PC-9 (cell line): ENCODE results near the gene C10orf53. TPM values are rescaled to one million over a fixed set of nuclear protein-coding genes. Genes with fewer than 3 reads are reported as not detected.

Experiments used
- BruUV-seq: library from RNA; stranded (reverse); fragments of 400-500 nt; replicated peaks from 2 replicates; lab custom pipeline; 2021; lab: Mats Ljungman, UMichigan
- CTCF ChIA-PET: fragments of 300-600 bp; sonication (Branson Sonifier 250); formaldehyde crosslinking; loops from one replicate; lab custom pipeline; 2022; ENCODE audit warnings: antibody characterized with exemption; lab: Charles Lee
- POLR2A ChIA-PET: fragments of 300-600 bp; sonication (Branson Sonifier 250); formaldehyde crosslinking; loops from one replicate; lab custom pipeline; 2022; ENCODE audit warnings: antibody characterized with exemption; ENCODE audit not compliant: unreplicated experiment; lab: Charles Lee
- DNase-seq, 2 experiments: peaks; one replicate each; pipeline versions ENCODE4 v3.0.0 to v3.0.0-alpha.2; 2015 to 2022; ENCODE audit warnings: mixed read lengths in 1 of 2
- H2AFZ ChIP-seq: fragments of 200-600 bp; sonication (generic); 2 replicates; pipeline ENCODE4 v1.8.1; 2017; ENCODE audit warnings: antibody characterized with exemption
- H3F3A ChIP-seq: fragments of 200-600 bp; sonication (generic); 2 replicates; pipeline ENCODE4 v1.8.1; 2017; ENCODE audit warnings: antibody characterized with exemption, mild to moderate bottlenecking, low read depth; ENCODE audit not compliant: insufficient read depth
- H3K27ac ChIP-seq: fragments of 200-600 bp; sonication (generic); 2 replicates; pipeline ENCODE4 v1.6.1; 2016; ENCODE audit warnings: mixed run types
- H3K27me3 ChIP-seq: fragments of 200-600 bp; sonication (generic); 2 replicates; pipeline ENCODE4 v1.6.1; 2016; ENCODE audit warnings: low read depth, mixed run types; ENCODE audit not compliant: insufficient read depth
- H3K36me3 ChIP-seq: fragments of 200-600 bp; sonication (generic); 2 replicates; pipeline ENCODE4 v1.6.1; 2016; ENCODE audit warnings: low read depth, mixed run types
- H3K4me1 ChIP-seq: fragments of 200-600 bp; sonication (generic); replicated peaks from 2 replicates; pipeline ENCODE4 v1.6.1; 2016; ENCODE audit warnings: mixed run types; ENCODE audit not compliant: insufficient read depth
- H3K4me2 ChIP-seq: fragments of 200-600 bp; sonication (generic); 2 replicates; pipeline ENCODE4 v1.6.1; 2017; ENCODE audit warnings: mixed run types
- H3K4me3 ChIP-seq: fragments of 200-600 bp; sonication (generic); 2 replicates; pipeline ENCODE4 v1.6.1; 2016; ENCODE audit warnings: mixed run types
- H3K79me2 ChIP-seq: fragments of 200-600 bp; sonication (generic); 2 replicates; pipeline ENCODE4 v1.6.1; 2017; ENCODE audit warnings: low read depth, mixed run types
- H3K9me2 ChIP-seq: fragments of 200-600 bp; sonication (generic); 2 replicates; pipeline ENCODE4 v1.8.1; 2017; ENCODE audit warnings: mild to moderate bottlenecking; ENCODE audit not compliant: insufficient read depth
- H3K9me3 ChIP-seq: fragments of 200-600 bp; sonication (generic); 2 replicates; pipeline ENCODE4 v1.8.1; 2016; ENCODE audit warnings: low read depth; ENCODE audit not compliant: insufficient read depth
- H4K20me1 ChIP-seq: fragments of 200-600 bp; sonication (generic); 2 replicates; pipeline ENCODE4 v1.8.1; 2017; ENCODE audit not compliant: insufficient read depth
- CTCF ChIP-seq: fragments of 200-600 bp; sonication (generic); conservative IDR thresholded peaks from 2 replicates; pipeline ENCODE4 v1.6.1; 2017; ENCODE audit warnings: mixed run types, antibody characterized with exemption, mild to moderate bottlenecking, moderate library complexity
- EZH2 ChIP-seq: fragments of 200-600 bp; sonication (generic); IDR thresholded peaks from 2 replicates; pipeline ENCODE4 v1.8.0; 2017; ENCODE audit warnings: antibody characterized with exemption, low read depth
- intact Hi-C: fragments of 100-400 bp; cut with micrococcal nuclease; formaldehyde crosslinking; loops from one replicate; pipeline ENCODE4 v1.10.0; 2022; ENCODE audit not compliant: unreplicated experiment
- total RNA-seq: library from RNA; stranded (reverse); gene quantifications from 2 replicates; pipeline ENCODE4 v1.2.3, GENCODE V29; 2021

The C10orf53 gene
- total RNA-seq, 1 experiment from 2014 or later, result not detected

GRCh38 chr10:49698679-49699078 lies 19.2 kb downstream of the C10orf53 start:
- Histone ChIP-seq H3K27me3 (peaks cover 42% of the 10 kb centered on the region), H3F3A (no peaks in the 10 kb centered on the region), H3K79me2 (no peaks in the 10 kb centered on the region), H4K20me1 (no peaks in the 10 kb centered on the region), H3K9me2 (no peaks in the 10 kb centered on the region), H3K4me3 (no peak overlapping the region), H3K4me2 (no peak overlapping the region), H2AFZ (no peak overlapping the region), H3K9me3 (no peaks in the 10 kb centered on the region), H3K4me1 (no peaks in the 10 kb centered on the region), H3K36me3 (no peaks in the 10 kb centered on the region), H3K27ac (no peak overlapping the region)
- ChIA-PET CTCF (no interaction called here), POLR2A (no interaction called here)
- intact Hi-C loops, result no loop called here
- BruUV-seq, result no TSS peak
- TF ChIP-seq EZH2, result no peak
- no peak for TF ChIP-seq CTCF
- no peak for DNase-seq

GRCh38 chr10:49700211-49700610 lies 20.8 kb downstream of the C10orf53 start:
- ChIA-PET POLR2A (no interaction called here), CTCF (no interaction called here)
- Histone ChIP-seq H3K9me2 (peaks cover under 1% of the 10 kb centered on the region; the same call in 1 of the 2 replicates), H3K9me3 (no peaks in the 10 kb centered on the region), H3F3A (no peaks in the 10 kb centered on the region), H3K27ac (no peak overlapping the region), H3K36me3 (no peaks in the 10 kb centered on the region), H2AFZ (no peak overlapping the region), H3K27me3 (peaks cover 32% of the 10 kb centered on the region), H3K4me3 (no peak overlapping the region), H4K20me1 (no peaks in the 10 kb centered on the region), H3K4me2 (no peak overlapping the region), H3K4me1 (no peaks in the 10 kb centered on the region), H3K79me2 (no peaks in the 10 kb centered on the region)
- intact Hi-C loops, result no loop called here
- TF ChIP-seq CTCF (no peak), EZH2 (no peak)
- no TSS peak for BruUV-seq
- DNase-seq, result no peak

- peak in 1 of 2 experiments; percentile 54 for DNase-seq
- TF ChIP-seq EZH2 (no peak), CTCF (no peak; the same call in 1 of the 2 replicates)
- no peaks in the 10 kb centered on the region for H3F3A ChIP-seq
- no peak overlapping the region for H2AFZ ChIP-seq
- no peaks in the 10 kb centered on the region for H3K79me2 ChIP-seq
- no peaks in the 10 kb centered on the region for H3K36me3 ChIP-seq
- H3K4me3 ChIP-seq, result no peak overlapping the region
- no peaks in the 10 kb centered on the region for H3K4me1 ChIP-seq
- H3K4me2 ChIP-seq, result no peak overlapping the region
- ChIA-PET CTCF (no interaction called here), POLR2A (no interaction called here)
- no peaks in the 10 kb centered on the region for H4K20me1 ChIP-seq
- peaks cover 5% of the 10 kb centered on the region; the same call in 1 of the 2 replicates for H3K9me2 ChIP-seq
- intact Hi-C loops, result no loop called here
- no peaks in the 10 kb centered on the region for H3K9me3 ChIP-seq
- H3K27me3 ChIP-seq, result peaks cover 24% of the 10 kb centered on the region
- H3K27ac ChIP-seq, result no peak overlapping the region
- no TSS peak for BruUV-seq
These were observed 21.5 kb downstream of the C10orf53 start for GRCh38 chr10:49700997-49701396.
